ENCODE results near the gene ITGA5.
A peak's percentile ranks its signal among the peaks of the same experiment; 100 is the strongest.

The ITGA5 gene

DNA sequence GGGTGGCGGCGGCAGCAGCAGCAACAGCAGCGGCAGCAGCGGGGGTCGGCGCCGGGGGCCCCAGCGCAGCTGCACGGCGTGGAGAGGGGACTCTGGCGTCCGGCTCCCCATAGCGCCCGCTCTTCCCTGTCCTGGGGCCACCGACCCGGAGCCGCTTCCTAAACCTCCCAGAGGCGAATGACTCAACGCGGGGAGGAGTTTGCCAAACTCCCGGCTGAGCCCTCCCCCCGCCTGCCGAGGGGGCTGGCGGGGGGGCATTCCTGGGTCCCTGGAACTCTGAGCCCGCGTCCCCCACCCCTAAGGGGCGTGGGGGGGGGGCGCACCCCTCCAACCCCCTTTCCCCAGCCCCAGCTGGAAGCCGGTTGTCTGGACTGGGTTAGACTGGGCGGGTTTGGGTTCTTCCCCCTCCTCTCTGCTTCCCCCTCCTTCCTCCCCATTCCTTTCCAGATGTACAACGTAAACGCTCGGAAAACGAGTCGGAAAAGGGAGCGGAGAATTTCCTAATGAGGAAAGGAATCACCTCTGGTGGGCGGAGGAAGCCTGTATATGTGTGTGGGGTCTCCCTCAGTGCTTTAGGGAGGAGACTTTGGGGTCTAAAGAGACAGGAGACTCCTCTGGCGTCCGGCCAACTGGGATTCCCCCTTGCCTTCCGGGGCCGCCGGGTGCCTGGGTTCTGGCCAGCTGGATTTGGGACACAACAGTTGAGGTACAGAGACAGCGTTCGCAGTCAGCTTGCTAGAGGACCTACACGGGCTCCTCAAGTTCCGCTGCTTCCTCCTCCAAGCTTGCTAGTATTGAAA is at the start of gene ITGA5:
Gene ITGA5 (minus strand): TSS at position 179 of the 800 bp plus-strand sequence. CDS start 68 bp downstream, at position 111.
- peak; percentile 90 for DNase-seq

DNA sequence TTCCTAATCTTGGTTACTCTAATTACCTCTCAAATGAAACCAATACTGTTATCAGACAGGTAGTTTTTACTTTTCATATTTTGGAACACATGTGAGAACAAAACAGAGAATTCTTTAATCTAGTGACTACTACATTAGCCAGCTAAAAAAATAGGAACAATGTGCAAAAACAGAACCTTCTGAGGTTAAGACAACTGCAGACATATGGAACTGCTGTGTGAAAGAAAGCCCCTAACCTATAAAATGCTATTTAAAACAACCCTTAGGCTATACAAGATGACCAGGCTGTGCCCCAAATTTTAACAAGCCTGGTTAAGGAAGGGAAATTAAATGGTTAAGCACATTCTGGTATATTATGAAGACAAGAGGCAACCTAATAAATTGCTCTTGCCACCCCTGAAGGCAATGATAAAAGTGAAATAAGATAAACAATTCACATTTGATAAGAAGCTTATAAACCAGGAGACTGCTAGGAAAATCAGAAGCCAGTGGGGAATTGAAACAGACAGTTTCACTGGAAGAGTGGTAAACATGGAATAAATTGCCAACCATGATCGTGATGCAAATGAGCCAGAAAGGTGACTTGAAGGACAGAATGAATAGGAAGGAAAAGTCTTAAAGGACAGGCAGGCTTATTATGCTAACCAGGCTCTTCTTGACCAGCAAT is 46.9 kb upstream of the ITGA5 start:
- DNase-seq: no peak

DNA sequence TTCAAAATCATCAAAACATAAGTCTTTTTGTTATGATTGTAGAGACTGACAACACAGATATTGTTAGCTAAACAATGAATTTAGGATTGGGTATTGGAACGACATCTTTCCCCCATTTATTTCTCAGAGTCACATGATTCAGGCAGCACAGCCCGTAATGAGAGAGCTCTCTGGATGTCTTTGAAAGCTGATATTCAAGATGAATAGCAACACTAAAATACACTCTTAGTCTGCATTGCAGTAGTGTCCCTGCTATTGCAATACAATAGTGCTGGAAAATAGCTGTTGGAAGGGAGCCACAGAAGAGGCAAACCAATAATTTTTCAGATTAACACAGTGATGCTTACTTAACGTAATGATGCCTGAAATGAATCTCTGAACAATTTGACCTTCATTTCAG is 44.4 kb upstream of the ITGA5 start:
- no peak for DNase-seq

DNA sequence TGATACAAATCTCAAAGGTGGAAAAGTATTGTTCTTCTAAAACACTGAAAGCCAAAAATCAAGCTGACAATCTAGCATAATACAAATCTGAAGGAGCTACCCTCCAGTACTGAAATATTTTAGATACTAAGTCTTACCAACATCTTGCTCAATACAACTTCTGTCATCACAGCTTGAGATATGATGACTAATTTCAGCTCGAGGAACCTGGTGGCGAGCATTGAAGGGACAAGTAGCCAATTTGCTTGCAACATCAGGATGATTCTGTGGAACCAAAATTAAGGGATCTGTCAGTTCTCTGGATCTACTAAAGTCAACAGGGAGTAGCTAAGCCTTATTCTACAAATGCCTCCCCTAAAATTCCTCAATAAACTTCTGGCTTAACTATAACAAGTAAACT is 44.0 kb upstream of the ITGA5 start:
- peak; percentile 87 for DNase-seq

DNA sequence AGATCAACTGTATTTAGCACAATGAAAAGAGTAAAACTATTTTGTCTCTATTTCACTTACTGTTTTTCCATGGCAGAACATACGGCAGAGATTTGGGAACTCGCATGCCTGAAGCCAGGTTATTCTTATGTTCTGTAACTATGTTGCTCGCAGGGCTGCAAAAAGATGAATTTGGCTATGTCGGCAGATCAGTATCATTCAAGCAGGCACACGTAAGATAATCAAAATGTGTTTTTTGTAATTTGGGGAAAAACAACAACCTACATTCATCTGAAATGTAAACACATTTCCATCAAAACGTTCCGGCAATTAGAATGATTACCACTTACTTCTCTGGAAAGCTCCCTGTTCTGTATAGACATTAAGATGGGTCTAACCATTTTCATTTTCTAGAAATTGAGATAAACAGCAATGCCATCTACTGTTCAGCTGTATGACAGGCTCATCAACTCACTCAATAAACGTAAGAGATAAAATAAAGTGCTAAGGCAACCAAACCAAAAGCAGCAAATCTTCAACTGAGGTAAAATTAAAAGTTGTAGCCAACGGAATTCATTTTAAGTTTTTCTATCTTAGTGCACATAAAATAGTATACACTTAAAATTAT is 41.4 kb upstream of the ITGA5 start:
- DNase-seq: peak; percentile 17

DNA sequence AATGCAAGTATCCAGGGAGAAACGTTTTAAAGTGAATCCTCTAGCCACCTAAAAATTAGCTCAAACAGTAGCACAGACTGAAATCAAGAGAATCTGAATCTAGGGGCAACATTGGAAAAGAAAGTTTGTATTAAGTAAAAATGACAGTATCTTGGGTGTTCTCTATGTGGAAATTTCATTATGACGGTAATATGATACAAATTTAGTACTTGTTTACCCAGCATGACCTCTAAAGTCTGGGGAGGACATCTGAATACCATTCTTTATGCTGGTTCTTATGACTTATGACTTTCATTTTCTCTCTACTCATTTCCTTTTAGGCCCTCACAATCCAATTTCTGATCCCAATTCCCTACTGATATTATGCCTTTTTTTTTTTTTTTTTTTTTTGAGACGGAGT is 40.3 kb upstream of the ITGA5 start:
- peak; percentile 40 for DNase-seq

DNA sequence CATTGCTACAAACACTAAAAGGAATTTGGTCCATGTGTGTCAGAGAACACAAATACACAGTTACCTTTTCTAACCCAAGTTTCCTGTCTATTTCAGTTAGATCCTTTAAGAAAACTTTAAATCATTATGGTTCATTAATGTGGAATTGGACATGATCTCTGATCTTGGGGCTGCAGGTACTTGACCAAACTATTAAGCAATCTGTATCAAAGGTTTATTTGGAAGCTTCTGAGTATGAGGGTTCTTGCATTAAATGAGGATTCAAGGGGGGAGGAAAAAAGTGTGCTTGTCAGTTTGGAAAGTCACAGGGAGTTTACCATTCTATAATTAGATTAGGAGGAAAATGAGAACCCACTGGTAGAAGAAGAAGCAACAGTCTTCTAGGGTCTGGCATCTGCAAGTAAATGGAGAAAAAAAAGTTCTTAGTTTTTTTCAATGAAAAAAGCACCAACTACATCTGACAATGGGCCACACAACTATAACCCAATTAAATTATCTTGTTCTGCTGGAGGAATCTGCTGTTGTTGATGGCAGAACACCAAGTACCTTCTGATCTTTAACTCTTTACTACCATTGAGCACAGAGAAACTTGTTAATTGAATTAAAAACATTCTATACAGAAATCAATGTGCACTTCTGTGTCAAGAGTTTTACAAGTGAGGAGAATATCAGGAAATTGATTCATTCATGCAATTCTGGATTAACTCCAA is 36.8 kb upstream of the ITGA5 start:
- DNase-seq: no peak

DNA sequence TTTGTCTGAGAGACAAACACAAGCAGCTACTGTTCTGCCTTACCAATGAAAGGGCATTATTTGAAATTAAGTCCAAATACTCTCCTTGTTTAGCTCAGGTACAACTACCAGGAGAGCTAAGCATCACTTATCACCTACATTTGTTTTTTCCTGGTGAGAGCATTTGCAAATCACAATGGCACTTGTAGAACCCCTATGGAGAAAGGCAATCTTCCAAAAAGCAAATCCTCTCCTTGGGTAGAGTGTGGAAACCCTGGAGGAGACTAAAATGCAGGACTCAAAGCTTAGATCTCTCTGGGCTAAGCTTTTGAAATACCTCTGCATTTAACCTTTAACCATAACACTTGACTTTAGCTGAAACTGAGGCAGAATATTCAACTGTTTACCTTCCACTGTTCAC is 33.6 kb upstream of the ITGA5 start:
- no peak for DNase-seq

DNA sequence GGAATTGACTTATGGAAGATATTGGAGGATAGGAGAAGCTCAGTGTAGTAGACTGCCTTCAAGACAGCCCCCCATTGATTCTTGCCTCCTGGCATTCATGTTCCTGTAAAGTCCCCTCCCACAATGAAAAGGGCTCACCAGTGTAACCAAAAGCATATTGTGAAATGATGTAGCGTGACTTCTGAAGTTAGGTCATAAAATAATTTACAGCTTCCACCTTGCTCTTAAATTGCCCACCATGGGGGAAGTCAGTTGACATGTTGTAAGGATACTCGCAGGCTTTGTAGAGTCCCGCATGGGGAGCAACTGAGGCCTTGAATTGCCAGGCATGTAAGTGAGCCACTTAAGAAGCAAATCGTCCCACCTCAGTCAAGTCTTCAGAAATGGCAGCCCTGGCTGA is 29.3 kb upstream of the ITGA5 start:
- DNase-seq: no peak

DNA sequence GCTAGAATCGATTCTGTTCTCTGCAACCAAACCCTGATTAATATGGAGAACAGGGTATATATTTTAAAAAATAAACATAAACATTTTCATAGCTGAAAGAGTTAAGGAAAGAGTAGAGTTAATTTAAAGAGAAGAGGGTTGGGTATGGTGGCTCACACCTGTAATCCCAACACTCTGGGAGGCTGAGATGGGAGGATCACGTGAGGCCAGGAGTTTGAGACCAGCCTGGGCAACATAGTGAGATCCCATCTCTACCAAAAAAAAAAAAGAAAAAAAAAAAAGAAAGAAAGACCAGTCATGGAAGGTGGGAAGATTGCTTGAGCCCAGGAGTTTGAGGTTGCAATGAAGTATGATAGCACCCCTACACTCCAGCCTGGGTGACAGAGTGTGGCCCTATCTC is 28.9 kb upstream of the ITGA5 start:
- no peak for DNase-seq

DNA sequence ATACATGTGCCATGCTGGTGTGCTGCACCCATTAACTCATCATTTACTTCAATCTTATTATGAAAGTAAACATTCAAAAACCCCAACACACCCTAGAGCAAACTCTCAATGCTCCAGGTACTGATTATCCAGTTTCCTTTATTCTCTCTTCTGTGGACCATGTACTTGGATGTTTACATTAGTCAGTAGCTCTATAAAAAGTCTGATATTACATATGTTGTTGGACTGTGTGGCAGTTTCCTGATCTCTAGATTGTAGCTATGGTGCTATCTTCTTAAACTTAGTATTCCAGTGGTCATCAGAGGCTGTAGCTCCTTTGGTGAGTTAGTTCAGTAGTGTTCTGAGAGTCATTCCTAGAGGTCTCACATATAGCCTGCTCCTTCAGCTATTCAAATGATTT is 25.1 kb upstream of the ITGA5 start:
- no peak for DNase-seq

DNA sequence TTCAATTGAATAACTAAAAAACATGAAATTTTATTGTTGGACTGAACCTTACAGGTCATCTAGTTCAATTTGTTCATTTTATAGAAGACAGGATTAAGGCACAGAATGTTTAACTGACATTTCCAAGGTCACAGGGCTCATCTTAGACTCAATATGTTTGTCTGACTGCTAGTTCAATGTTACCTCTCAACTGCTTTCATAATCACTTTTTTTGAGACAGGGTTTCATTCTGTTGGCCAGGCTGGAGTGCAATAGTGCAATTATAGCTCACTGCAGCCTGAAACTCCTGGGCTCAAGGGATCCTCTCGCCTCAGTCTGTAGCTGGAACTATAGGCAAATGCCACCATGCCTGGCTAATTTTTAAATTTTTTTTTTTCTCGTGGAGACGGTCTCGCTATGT is 24.4 kb upstream of the ITGA5 start:
- no peak for DNase-seq

DNA sequence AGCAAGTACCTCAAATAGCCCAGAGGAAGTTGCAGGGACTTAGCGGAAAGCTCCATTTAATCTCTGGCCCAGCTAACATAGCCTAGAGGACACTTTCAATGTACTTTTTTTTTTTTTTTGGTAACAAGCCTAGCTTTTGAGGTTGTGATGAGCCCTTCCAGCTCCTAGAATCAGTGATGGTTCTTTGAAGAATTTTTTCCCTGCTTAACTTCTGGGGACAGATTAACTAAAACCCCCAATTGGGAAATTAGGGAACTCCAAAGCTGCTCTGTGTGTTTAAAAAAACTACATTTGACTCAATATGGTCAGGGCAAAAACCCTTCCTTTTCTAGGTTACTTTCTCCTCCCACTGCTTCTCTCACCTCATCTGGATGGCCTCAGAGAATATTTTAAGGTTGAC is 23.9 kb upstream of the ITGA5 start:
- DNase-seq: no peak

DNA sequence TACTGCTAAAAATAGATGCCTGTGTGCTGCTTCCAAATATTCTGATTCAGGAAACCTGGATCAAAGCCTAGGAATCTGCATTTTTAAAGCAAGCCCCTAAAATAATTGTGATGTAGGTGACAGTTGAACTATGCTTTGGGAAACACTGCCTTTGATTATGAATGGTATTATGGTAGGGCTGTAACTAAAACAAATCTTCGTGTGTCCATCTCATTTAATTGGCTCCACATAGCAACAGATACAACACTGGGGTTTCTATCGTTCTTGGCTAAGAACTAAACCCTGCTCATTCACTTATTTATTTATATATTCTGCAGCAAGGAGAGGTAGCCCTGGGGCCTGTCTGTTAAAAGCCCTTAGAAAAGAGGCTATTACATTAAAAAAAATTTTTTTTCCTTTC is 23.0 kb upstream of the ITGA5 start:
- DNase-seq: no peak

DNA sequence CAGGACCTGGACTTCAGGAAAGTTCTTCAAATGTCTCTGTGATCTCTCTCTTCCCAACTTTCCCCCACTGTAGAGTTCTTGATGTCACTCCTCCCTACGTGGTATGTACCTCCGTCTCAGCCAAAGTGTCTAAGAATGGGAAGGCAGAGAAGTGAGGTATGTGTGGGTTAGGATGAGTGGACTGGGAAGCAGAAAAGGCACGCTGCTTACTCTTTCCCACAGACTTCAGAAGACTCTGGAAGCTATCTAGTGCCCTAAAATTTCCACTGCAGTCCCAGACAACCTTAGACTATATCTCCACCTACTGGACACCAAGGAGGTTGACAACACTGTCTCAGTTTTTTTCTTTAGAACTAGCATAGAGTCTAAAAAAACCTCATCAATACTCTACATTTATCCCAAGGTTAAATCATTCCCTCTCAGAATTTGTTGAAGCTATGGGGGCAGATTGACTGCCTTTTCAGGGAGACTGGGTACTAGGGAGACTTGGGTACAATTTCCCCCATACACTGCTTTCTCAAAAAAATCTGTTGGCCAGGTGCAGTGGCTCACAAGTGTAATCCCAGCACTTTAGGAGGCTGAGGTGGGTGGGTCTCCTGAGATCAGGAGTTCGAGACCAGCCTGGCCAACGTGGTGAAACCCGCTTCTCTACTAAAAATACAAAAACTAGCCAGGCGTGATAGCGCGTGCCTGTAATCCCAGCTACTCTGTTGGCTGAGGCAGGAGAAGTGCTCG is 20.6 kb upstream of the ITGA5 start:
- DNase-seq: peak; percentile 87

DNA sequence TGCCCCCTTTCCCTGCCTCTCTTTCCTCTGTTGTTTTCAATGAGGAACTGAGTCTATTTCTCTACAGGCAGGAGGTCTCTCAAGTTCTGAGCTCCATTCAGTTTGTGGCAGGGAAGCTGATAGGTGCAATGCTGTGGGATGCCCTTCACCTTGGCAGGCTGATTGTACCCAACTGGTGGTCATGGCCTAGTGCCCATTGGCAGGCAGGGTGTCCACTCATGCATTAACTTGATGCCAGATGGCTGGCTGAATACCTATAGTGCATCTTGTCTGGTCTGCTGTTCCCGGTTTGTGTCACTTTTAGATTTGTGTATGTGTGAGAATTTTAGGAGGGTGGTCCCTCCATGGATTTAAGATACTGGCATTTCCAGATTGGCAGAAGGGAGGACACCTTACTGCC is 20.0 kb upstream of the ITGA5 start:
- DNase-seq: no peak

DNA sequence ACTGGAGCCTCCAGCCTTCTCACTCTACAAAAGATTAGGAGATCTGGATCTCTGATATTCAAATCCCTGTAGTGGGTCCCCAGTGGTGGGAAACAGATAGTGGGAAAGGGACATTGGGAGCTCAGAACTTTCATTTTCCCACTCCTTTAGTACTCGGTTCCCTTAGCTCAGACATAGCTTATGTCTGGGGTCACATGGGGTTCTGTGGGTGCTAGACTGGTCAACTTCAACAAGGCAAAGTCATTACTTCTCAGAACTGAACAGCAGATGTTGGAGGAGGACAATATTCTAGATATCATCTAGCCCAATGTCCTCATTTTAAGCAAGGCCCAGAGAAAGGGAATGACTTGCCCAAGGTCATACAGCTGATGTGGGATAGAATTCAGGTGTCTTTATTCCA is 19.5 kb upstream of the ITGA5 start:
- no peak for DNase-seq

DNA sequence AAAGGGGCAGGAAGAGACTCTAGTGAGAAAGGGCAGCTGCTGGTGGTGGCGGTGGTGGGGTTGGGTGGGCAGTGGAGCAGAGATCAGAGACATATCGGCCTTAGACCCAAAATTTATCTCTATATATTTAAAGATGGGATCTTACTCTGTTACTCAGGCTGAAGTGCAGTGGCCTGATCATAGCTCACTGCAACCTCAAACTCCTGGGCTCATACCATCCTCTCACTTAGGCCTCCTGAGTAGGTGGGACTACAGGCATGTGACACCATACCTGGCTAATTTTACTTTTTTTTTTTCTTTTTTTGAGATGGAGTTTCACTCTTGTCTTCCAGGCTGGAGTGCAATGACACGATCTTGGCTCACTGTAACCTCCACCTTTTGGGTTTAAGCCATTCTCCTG is 18.6 kb upstream of the ITGA5 start:
- DNase-seq: no peak

DNA sequence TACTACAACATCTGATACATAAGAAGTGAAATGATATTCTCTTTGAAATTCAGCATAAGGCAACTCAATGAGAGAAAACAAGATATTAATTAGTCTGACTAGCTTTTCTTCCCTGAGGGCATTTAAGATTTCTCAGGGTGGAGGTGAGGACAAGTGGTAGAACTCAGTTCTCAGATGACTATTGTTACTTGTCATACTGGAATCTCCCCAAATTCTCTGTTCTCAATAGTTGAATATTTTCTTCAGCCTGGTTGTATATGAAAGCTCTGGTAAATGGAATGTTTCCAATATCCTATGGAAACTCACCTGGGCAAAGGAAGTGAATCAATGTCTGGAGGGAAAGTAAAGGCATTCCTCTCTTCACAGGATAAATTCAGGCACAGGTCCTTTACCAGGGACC is 18.2 kb upstream of the ITGA5 start:
- no peak for DNase-seq

DNA sequence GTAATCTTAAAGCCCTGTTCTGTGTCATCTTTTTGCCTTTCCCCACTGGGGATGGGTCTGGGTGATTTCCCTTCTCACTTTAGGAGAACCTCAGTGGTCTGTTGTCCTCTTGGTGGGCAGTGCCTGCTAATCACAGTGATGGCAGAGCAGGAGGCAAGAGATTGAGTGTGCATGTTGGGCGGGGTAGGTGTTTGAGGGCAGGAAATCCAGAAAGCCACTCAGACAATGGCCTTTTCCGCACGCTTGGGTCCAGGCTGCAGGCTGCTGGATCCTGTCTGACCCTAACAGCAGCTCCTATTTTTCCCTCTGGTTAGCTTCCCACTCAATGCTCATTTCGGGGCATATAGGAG is 13.7 kb upstream of the ITGA5 start:
- DNase-seq: no peak

DNA sequence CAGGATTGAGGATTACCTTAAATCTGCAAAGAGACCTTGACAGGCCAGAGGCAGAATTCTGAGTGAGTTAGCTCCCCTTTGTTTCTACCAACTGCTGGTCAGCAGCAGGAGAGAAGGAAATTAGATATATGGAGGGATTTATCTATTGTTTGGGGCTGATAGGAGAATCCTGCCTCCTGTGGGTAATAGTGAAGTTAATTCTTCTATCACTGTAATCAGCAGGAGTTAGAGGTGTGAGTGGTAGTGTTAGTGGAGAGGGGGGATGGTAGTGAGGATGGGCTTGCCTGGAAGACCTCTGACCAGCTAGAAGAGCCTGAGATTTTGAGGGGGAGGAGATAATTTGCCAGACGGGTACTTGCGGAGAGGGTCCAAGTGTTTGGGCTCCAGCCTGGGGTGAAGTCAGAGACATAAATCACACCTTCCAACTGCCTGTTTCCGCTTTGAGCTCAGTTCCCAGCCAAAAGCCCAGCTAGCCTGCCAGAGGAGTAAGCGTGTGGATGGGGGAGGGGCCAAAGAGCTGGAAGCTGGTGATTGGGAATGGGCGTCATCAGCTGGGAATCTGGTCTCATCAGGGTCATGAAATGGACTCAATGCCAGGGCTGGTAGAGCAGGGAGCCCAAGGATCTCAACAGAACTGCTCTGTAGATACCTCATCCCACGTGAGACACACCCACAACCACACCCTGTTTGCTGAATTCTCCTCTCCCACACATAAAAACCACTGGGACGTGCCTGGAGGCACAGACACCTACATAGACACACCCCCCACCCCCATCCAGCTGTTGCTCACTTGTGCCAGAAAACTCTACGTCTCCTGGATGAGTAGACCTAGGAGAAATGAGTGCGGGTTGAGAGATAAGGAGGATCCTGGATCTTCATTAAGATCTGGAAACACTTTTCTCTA is 13.1 kb upstream of the ITGA5 start:
- peak; percentile 93 for DNase-seq

Measured in HCEC 1CT (cell line).